Calu3 (cell line): ENCODE data around the gene MAEA. TPM values are rescaled to one million over a fixed set of nuclear protein-coding genes. Genes with fewer than 3 reads are reported as not detected.

Source experiments
- BruUV-seq: library from RNA; stranded (reverse); fragments of 400-500 nt; replicated peaks from 2 replicates; lab custom pipeline; 2021; lab: Mats Ljungman, UMichigan
- CTCF ChIA-PET: fragments of 300-600 bp; sonication (Branson Sonifier 250); formaldehyde crosslinking; loops from one replicate; lab custom pipeline; 2022; ENCODE audit warnings: antibody characterized with exemption; lab: Charles Lee
- DNase-seq: peaks from one replicate; pipeline ENCODE4 v3.0.0; 2022
- H3K27ac Mint-ChIP-seq: one replicate; pipeline ENCODE4 v1.8.0; 2022; ENCODE audit warnings: mixed read lengths; ENCODE audit not compliant: unreplicated experiment
- H3K27me3 Mint-ChIP-seq: one replicate; pipeline ENCODE4 v1.8.0; 2022; ENCODE audit warnings: mixed read lengths; ENCODE audit not compliant: unreplicated experiment
- H3K36me3 Mint-ChIP-seq: one replicate; pipeline ENCODE4 v1.8.0; 2022; ENCODE audit warnings: mild to moderate bottlenecking, moderate library complexity, mixed read lengths; ENCODE audit not compliant: insufficient read depth, unreplicated experiment
- H3K4me1 Mint-ChIP-seq: one replicate; pipeline ENCODE4 v1.8.0; 2022; ENCODE audit warnings: mild to moderate bottlenecking, low read depth, mixed read lengths; ENCODE audit not compliant: unreplicated experiment
- H3K4me3 Mint-ChIP-seq: one replicate; pipeline ENCODE4 v1.8.0; 2022; ENCODE audit warnings: mild to moderate bottlenecking, low read depth, moderate library complexity, mixed read lengths; ENCODE audit not compliant: unreplicated experiment
- H3K9me3 Mint-ChIP-seq: one replicate; pipeline ENCODE4 v1.8.0; 2022; ENCODE audit warnings: low read depth, mixed read lengths; ENCODE audit not compliant: unreplicated experiment
- CTCF ChIP-seq: fragments of 200-600 bp; IDR thresholded peaks from one replicate; pipeline ENCODE4 v1.8.0; 2022; ENCODE audit warnings: antibody characterized with exemption; ENCODE audit not compliant: unreplicated experiment
- intact Hi-C: fragments of 100-400 bp; cut with micrococcal nuclease; formaldehyde crosslinking; loops from one replicate; pipeline ENCODE4 v1.10.0; 2022; ENCODE audit not compliant: unreplicated experiment
- total RNA-seq: library from RNA; stranded (reverse); gene quantifications from 2 replicates; pipeline ENCODE4 v1.2.3, GENCODE V29; 2022

MAEA gene
- total RNA-seq, 1 experiment from 2014 or later, result 59.0 TPM

- Mint-ChIP-seq H3K27me3 (no peaks in the 10 kb centered on the region), H3K4me3 (no peak overlapping the region), H3K36me3 (no peaks in the 10 kb centered on the region), H3K4me1 (no peaks in the 10 kb centered on the region), H3K27ac (no peak overlapping the region), H3K9me3 (no peaks in the 10 kb centered on the region)
- CTCF ChIA-PET, result no interaction called here
- BruUV-seq, result no TSS peak
- intact Hi-C loops, result no loop called here
- no peak for DNase-seq
- no peak for TF ChIP-seq CTCF
Observed at GRCh38 chr4:1374706-1375045, 85.0 kb downstream of the MAEA start.

- CTCF ChIA-PET, result no interaction called here
- no peak overlapping the region for H3K27ac Mint-ChIP-seq
- no peak overlapping the region for H3K4me3 Mint-ChIP-seq
- no peak for DNase-seq
- intact Hi-C loops, result no loop called here
- H3K9me3 Mint-ChIP-seq, result no peaks in the 10 kb centered on the region
- BruUV-seq, result no TSS peak
- no peaks in the 10 kb centered on the region for H3K4me1 Mint-ChIP-seq
- TF ChIP-seq CTCF, result no peak
- no peaks in the 10 kb centered on the region for H3K36me3 Mint-ChIP-seq
- H3K27me3 Mint-ChIP-seq, result no peaks in the 10 kb centered on the region
Observed at GRCh38 chr4:1375051-1375721, 85.5 kb downstream of the MAEA start.

GRCh38 chr4:1375761-1376322 lies 86.2 kb downstream of the MAEA start:
- no TSS peak for BruUV-seq
- no peaks in the 10 kb centered on the region for H3K36me3 Mint-ChIP-seq
- intact Hi-C loops, result no loop called here
- no peak overlapping the region for H3K27ac Mint-ChIP-seq
- no peak for TF ChIP-seq CTCF
- no peak overlapping the region for H3K4me3 Mint-ChIP-seq
- DNase-seq, result no peak
- no peaks in the 10 kb centered on the region for H3K27me3 Mint-ChIP-seq
- CTCF ChIA-PET, result no interaction called here
- no peaks in the 10 kb centered on the region for H3K9me3 Mint-ChIP-seq
- no peaks in the 10 kb centered on the region for H3K4me1 Mint-ChIP-seq

GRCh38 chr4:1376391-1376840 lies 86.7 kb downstream of the MAEA start:
- H3K4me3 Mint-ChIP-seq, result no peak overlapping the region
- BruUV-seq, result no TSS peak
- no peaks in the 10 kb centered on the region for H3K36me3 Mint-ChIP-seq
- no peak overlapping the region for H3K27ac Mint-ChIP-seq
- H3K27me3 Mint-ChIP-seq, result no peaks in the 10 kb centered on the region
- H3K9me3 Mint-ChIP-seq, result no peaks in the 10 kb centered on the region
- no peak for DNase-seq
- no peak for TF ChIP-seq CTCF
- intact Hi-C loops, result no loop called here
- CTCF ChIA-PET, result no interaction called here
- no peaks in the 10 kb centered on the region for H3K4me1 Mint-ChIP-seq
